NCI-H1092 treated with DMSO at 0.1 percent for 48 hours (cell line): ENCODE measurements around the gene MUC5B.
"Not testable (repeated sequence)": the region's sequence is repeated elsewhere in the genome, so short reads cannot be mapped to it uniquely, and the experiment has no call there.

Experiments
- DNase-seq: peaks from one replicate; lab custom pipeline; 2025; lab: John Stamatoyannopoulos, UW

The MUC5B gene

DNA sequence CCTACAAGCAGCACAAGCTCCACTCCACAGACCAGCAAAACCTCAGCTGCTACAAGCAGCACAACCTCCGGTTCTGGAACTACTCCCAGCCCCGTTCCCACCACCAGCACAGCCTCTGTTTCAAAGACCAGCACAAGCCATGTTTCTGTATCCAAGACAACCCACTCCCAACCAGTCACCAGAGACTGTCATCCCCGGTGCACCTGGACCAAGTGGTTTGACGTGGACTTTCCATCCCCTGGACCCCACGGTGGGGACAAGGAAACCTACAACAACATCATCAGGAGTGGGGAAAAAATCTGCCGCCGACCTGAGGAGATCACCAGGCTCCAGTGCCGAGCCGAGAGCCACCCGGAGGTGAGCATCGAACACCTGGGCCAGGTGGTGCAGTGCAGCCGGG, 33.0 kb upstream of the MUC5B start:
- DNase-seq: not testable (repeated sequence)

DNA sequence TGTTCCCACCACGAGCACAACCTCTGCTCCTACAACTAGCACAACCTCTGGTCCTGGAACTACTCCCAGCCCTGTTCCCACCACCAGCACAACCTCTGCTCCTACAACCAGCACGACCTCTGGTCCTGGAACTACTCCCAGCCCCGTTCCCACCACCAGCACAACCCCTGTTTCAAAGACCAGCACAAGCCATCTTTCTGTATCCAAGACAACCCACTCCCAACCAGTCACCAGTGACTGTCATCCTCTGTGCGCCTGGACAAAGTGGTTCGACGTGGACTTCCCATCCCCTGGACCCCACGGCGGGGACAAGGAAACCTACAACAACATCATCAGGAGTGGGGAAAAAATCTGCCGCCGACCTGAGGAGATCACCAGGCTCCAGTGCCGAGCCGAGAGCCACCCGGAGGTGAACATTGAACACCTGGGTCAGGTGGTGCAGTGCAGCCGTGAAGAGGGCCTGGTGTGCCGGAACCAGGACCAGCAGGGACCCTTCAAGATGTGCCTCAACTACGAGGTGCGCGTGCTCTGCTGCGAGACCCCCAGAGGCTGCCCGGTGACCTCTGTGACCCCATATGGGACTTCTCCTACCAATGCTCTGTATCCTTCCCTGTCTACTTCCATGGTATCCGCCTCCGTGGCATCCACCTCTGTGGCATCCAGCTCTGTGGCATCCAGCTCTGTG, 30.9 kb upstream of the MUC5B start:
- not testable (repeated sequence) for DNase-seq

DNA sequence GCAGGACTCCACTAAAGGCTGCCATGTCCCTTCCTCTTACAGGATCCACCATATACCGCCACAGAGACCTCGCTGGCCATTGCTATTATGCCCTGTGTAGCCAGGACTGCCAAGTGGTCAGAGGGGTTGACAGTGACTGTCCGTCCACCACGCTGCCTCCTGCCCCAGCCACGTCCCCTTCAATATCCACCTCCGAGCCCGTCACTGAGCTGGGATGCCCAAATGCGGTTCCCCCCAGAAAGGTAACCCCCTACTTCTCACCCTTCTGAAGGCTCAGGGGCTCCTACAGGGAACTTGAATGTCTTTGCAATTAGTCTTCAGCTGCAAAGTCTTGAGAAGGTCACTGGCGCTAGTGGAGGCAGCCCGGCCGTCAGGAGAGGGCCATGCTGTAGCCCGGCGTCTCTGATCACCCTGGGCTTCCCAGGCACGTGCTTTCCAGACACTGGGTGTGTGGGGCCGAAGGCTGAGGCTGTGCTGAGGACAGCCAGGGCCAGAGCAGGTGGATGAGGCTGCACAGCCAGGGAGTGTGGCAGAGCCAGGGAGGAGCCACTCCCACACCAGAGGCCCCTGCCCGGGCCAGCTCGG, 30.0 kb upstream of the MUC5B start:
- DNase-seq: no peak

DNA sequence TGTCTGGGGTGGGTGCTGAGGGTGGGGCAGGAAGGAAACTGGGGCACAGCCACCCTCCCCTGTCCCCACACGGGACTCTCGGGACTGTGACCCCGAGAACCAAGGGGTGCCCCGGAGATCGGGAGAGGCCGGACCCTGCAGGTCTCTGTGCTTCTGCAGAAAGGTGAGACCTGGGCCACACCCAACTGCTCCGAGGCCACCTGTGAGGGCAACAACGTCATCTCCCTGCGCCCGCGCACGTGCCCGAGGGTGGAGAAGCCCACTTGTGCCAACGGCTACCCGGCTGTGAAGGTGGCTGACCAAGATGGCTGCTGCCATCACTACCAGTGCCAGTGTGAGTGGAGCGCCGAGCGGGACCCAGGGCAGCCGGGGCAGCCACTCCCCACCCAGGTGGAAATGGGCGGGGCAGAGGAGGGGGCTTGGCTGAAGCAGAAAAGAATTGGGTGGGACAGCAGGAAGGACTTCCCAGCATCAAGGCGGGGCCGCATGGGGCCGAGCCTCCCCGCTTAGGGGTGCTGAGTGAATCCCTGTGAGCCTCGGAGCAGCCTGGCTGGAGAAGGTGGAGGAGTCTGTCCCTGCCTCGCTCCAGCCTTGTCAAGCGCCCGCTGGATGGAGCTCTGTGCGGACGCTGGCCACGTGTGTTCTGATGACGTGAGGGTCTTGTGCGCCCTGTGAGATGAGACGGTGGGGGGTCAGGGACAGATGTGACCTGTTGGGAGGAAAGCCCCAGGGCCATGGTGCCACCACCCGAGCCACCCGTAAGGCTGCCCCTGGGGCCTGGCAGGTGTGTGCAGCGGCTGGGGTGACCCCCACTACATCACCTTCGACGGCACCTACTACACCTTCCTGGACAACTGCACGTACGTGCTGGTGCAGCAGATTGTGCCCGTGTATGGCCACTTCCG, 29.3 kb upstream of the MUC5B start:
- DNase-seq: no peak

DNA sequence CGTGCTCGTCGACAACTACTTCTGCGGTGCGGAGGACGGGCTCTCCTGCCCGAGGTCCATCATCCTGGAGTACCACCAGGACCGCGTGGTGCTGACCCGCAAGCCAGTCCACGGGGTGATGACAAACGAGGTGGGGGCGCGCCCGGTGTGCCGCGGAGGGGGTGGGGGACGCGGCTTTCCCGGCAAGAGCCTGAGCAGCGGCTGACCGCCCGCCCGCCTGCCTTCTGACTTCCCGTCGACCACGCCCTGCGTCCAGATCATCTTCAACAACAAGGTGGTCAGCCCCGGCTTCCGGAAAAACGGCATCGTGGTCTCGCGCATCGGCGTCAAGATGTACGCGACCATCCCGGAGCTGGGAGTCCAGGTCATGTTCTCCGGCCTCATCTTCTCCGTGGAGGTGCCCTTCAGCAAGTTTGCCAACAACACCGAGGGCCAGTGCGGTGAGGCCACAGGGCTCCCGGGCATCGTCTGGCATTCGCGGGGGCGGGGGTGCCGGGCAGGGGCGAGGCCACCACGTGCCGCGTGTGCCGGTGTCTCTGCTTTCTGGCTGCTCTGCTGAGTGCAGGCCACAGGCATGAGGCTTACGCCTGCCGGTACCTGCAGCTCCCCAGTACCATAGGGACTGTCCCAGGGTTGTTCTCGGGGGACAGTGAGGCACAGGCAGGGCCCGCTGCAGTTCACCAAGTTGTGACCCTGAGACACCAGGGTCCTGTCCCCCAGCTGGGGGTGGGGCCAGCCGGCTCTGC, 28.5 kb upstream of the MUC5B start:
- no peak for DNase-seq

DNA sequence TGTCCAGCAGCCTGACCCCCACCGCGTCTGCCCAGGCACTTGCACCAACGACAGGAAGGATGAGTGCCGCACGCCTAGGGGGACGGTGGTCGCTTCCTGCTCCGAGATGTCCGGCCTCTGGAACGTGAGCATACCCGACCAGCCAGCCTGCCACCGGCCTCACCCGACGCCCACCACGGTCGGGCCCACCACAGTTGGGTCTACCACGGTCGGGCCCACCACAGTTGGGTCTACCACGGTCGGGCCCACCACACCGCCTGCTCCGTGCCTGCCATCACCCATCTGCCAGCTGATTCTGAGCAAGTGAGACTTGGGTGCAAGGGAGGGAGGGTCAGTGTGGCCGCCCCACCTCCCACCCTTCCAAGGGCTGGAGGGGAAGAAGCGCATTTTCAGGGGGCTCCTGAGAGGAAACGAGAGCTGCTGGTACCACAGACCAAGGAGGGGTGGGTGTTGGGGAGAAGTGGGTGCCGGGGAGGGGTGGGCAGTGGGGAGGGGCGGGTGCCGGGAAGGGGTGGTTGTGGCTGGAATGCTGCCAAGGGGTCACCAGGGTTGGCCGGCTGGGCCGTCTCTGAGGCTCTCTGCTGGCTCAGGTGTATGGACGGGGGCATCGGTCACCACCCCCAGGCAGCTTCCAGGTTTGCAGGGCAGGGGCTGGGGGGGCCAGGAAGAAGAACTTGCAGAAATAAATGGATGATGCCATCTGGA, 27.7 kb upstream of the MUC5B start:
- DNase-seq: no peak

DNA sequence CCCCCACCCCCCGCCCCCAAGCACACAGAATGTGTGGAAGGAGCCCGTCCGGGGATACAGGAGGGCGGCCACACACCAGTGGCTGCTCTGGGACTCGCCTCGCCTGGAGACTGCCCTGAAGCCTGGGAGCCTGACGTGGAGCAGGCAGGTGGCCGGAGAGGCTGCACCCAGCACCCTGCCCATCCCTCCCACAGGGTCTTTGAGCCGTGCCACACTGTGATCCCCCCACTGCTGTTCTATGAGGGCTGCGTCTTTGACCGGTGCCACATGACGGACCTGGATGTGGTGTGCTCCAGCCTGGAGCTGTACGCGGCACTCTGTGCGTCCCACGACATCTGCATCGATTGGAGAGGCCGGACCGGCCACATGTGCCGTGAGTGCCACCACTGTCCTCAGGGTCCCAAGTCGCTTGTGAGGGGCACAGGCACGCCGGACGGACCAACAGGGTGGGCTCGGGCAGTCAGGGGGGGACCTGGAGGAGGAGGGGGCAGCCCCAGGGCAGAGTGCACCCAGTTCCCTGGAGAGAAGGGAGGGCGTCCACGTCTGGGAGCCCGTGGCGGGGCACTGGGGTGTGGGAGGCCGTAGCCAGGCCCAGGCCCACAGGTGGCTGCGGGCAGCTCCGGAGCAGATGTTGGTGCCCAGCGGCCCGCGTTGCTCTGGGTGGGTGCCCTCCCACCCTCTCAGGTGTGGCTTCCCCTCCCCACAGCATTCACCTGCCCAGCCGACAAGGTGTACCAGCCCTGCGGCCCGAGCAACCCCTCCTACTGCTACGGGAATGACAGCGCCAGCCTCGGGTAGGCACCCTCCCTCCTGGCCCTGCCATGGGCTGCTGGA, 27.0 kb upstream of the MUC5B start:
- no peak for DNase-seq

DNA sequence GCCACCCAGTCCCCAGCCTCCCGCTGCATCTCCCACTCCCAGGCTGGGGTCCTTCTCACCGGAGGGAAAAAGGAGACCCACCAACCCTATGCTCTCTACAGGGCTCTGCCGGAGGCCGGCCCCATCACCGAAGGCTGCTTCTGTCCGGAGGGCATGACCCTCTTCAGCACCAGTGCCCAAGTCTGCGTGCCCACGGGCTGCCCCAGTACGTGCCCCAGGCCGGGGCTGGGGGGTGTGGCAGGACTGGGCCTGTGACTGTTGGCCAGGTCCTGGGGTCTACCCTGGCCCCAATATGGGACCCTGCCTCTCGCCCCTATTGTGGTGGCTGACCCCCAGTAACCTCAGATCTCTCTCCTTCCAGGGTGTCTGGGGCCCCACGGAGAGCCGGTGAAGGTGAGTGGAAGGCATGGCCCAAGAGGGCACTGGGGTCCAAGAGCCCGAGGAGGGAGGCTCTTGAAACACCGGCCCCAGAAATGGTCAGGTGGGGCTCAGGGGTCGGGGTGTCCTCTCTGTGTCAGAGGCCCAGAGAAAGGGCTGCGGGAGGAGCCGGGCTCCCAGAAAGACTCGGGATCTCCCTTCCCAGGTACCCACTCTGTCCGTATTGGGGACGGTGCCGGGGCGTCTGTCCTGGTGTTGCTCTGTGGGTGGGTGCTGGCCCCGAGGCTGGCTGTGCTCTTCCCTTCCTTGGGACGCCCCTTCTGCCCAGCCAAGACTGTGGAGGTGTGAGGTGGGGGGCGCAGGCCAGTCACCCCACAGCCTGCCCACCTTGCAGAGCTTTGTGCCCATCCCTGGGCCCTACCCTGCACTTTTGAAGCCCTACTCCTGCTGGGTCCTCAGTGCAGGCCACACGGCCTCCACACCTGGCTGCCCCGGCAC, 26.1 kb upstream of the MUC5B start:
- DNase-seq: no peak

DNA sequence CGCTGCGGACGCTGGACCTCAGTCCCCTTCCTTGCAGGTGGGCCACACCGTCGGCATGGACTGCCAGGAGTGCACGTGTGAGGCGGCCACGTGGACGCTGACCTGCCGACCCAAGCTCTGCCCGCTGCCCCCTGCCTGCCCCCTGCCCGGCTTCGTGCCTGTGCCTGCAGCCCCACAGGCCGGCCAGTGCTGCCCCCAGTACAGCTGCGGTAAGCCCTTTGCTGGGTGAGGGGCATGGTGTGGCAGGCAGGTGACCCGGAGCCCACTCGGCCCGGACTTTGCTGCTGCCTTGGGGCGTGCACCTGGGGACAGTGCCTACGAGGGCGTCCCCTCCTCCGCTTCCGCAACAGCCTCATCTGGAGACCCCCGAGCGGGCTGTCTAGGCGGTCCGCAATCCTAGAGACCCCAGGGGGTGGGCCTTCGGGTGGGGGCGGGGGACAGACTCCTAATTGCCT, 25.4 kb upstream of the MUC5B start:
- DNase-seq: no peak

DNA sequence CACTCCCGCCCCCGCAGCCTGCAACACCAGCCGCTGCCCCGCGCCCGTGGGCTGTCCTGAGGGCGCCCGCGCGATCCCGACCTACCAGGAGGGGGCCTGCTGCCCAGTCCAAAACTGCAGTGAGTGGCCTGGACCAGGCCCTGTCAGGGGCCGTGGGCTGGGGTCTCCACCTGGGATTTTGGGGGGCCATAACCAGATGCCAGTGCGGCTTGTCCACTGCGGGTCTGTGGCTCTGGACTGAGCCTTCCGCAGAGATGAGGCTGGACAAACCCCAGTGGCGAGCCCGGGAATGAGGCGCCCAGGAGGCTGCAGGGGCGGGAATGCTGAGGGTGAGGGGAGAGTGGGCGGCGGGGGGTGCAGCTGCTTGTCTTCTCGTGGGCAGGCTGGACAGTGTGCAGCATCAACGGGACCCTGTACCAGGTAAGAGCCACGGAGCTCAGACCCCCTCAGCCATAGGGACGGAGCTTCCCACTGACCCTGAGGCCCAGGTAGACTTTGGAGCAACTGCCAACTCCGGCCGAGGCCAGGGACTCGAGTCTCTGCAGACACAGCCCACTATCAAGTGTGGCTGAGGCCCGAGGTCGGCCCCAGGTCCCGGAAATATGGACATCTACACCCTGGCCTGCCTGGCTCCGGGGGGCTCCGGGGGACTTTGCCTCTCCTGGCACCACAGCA, 24.8 kb upstream of the MUC5B start:
- no peak for DNase-seq

DNA sequence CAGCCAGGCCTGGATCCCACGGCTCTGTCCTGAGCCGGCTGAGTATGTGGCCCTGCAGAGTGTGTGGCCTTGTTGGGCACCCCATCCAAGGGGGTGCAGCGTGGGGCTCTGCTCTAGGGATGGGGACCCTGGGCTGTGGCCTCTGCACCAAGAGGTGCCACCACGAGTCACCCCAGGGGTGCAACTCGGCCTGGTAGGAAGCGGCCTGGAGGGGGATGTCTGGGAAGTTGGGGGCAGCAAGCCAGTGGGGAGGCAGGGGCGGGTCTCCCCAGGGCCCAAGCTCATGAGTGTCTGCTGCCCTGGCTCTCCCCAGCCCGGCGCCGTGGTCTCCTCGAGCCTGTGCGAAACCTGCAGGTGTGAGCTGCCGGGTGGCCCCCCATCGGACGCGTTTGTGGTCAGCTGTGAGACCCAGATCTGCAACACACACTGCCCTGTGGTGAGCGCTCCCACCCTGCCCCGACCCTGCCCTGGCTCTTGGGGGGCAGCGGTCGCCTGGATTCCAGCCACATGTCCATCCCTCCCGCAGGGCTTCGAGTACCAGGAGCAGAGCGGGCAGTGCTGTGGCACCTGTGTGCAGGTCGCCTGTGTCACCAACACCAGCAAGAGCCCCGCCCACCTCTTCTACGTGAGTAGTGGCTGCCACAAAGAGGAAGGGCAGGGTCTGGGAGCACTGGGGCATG, 24.2 kb upstream of the MUC5B start:
- no peak for DNase-seq

DNA sequence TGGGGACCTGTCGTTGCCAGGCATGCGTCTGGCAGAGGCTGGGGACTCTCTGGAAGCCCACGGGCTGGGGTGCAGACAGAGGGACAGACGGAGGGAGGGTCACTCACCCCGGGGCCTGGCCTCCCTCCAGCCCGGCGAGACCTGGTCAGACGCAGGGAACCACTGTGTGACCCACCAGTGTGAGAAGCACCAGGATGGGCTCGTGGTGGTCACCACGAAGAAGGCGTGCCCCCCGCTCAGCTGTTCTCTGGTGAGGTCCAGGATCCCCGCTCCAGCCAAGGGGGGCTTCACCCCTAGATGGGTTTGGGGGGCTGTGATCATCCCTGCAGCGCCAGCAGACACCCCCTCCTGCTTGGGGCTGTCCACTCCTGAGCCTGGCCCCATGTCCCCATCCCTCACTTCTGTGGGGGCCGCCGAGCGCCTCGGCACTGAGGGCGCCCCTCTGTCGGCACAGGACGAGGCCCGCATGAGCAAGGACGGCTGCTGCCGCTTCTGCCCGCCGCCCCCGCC, 23.6 kb upstream of the MUC5B start:
- DNase-seq: no peak

DNA sequence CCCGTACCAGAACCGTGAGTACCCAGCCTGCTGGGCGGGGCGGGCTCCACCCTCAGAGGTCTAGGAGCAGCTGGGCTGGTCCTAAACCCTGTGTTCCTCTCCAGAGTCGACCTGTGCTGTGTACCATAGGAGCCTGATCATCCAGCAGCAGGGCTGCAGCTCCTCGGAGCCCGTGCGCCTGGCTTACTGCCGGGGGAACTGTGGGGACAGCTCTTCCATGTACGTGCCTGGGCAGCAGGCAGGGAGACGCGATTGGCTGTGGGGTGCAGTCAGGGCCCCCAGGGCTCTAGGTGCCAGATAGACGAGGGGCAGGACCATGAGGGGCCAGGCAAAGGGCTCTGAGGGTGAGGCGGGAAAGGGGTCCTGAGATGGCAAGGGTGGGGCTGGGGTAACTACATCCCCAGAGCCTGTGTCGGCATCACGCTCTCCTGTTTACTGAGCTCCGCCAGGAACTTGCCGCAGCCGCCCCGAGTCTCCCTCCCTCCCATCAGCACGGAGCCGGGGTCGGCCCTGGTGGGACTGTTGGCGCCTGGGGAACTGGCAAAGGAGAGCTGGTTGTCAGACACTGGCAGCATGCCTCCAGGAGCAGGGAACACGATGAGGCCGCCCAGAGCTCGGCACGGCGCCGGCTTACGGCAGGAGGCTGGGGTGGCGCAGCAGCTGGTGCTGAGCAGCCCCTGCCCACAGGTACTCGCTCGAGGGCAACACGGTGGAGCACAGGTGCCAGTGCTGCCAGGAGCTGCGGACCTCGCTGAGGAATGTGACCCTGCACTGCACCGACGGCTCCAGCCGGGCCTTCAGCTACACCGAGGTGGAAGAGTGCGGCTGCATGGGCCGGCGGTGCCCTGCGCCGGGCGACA, 22.9 kb upstream of the MUC5B start:
- DNase-seq: no peak

DNA sequence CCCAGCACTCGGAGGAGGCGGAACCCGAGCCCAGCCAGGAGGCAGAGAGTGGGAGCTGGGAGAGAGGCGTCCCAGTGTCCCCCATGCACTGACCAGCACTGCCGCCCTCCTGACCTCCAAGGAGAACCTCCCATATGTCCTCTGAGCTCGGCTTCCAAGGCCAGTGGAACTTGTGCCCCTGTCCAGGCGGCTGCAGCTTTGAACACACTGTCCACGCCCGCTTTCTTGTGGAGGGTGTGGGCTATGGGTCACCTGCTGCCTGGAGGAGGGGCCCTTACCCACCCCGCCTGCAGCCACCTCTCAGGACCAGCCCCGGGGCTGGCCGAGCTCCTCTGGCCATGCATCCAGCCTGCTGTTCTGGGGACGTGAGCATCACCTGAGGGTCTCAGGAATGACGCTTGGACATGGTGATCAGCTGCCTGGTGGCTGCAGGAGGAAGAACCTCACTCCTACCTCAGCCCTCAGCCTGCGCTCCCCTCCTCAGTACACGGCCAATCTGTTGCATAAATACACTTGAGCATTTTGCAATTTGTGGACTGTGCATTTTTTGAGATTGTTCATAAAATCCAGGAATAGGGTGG, 22.2 kb upstream of the MUC5B start:
- DNase-seq: no peak

DNA sequence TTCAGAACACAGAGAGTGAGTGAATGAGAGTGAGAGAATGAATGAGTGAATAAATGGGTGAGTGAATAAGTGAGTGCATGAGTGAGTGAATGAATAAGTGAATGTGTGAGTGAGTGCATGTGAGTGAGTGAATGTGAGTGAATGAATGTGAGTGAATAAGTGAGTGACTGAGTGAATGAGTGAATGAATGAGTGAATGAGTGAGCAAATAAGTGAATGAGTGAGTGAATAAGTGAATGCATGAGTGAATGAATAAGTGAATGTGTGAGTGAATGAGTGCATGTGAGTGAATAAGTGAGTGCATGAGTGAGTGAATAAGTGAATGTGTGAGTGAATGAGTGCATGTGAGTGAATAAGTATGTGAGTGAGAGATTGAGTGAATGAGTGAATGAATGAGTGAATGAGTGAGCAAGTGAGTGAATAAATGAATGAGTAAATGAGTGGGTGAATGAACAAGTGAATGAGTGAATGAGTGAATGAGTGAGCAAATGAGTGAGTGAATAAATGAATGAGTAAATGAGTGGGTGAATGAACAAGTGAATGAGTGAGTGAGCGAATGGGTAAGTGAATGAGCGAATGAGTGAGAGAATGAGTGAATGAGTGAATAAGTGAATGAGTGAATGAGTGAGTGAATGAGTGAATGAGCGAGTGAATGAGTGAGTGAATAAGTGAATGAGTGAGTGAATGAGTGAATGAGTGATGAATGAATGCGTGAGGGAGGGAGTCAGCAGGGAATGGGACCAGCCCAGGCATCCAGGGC, 21.3 kb upstream of the MUC5B start:
- no peak for DNase-seq

DNA sequence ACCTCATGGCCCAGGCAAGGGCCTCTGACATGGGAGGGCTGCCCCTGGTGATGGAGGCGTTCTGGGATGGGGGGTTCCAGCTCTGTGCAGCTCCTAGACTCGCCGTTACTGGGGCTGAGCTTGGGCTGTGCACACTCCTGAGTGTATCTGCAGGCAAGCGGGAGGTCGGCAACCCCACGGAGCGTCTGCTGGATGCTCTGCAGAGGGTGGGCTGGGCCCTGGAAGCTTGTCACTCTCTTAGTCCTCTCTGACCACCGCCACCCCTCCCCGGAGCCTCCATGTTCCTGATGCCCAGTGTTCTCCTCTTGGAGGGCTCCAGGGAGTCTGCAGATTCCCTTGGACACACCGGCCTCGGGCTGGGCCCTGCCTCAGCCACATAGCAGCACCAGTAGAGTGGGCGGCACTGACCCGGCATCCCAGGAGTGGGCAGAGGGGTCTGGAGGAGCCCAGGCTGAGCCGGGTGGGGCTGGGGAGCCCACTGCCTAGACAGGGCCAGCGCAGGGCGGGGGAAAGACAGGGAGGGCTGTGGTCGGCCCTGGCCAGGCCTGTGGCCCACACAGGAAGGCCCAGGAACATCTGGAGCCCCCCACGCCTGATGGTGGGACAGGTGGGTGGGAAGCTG, 20.6 kb upstream of the MUC5B start:
- DNase-seq: no peak
